Mesothelial cell of epicardium (in vitro differentiated cells): ENCODE measurements around the gene SMIM1. TPM values are rescaled to one million over a fixed set of nuclear protein-coding genes. Genes with fewer than 3 reads are reported as not detected.

Experiments
- DNase-seq, 2 experiments: peaks; one replicate each; pipeline ENCODE4 v3.0.0; 2021; ENCODE audit warnings: low spot score in 2 of 2; ENCODE audit not compliant: unreplicated experiment in 2 of 2
- H3K27ac Mint-ChIP-seq: 2 replicates; pipeline ENCODE4 v1.8.0; 2021; ENCODE audit warnings: mixed read lengths
- H3K27me3 Mint-ChIP-seq: 2 replicates; pipeline ENCODE4 v1.8.0; 2021; ENCODE audit warnings: low read depth, mixed read lengths
- H3K36me3 Mint-ChIP-seq: 2 replicates; pipeline ENCODE4 v1.8.0; 2021; ENCODE audit warnings: mixed read lengths
- H3K4me1 Mint-ChIP-seq: 2 replicates; pipeline ENCODE4 v1.8.0; 2021; ENCODE audit warnings: mixed read lengths
- H3K4me3 Mint-ChIP-seq: 2 replicates; pipeline ENCODE4 v1.8.0; 2021; ENCODE audit warnings: mild to moderate bottlenecking, moderate library complexity, mixed read lengths
- H3K9me3 Mint-ChIP-seq: 2 replicates; pipeline ENCODE4 v1.8.0; 2021; ENCODE audit warnings: mixed read lengths
- total RNA-seq: library from RNA; stranded (reverse); gene quantifications from 3 replicates; pipeline ENCODE4 v1.2.1, GENCODE V29; 2021
- TF ChIP-seq, protein P1 (sequence below): fragments of 200-600 bp; sonication (generic); IDR thresholded peaks from one replicate; pipeline ENCODE4 v1.5.0; 2021; ENCODE audit warnings: antibody characterized with exemption; ENCODE audit not compliant: unreplicated experiment

Gene SMIM1
- total RNA-seq, 1 donor from 2014 or later: 11.6 TPM

DNA sequence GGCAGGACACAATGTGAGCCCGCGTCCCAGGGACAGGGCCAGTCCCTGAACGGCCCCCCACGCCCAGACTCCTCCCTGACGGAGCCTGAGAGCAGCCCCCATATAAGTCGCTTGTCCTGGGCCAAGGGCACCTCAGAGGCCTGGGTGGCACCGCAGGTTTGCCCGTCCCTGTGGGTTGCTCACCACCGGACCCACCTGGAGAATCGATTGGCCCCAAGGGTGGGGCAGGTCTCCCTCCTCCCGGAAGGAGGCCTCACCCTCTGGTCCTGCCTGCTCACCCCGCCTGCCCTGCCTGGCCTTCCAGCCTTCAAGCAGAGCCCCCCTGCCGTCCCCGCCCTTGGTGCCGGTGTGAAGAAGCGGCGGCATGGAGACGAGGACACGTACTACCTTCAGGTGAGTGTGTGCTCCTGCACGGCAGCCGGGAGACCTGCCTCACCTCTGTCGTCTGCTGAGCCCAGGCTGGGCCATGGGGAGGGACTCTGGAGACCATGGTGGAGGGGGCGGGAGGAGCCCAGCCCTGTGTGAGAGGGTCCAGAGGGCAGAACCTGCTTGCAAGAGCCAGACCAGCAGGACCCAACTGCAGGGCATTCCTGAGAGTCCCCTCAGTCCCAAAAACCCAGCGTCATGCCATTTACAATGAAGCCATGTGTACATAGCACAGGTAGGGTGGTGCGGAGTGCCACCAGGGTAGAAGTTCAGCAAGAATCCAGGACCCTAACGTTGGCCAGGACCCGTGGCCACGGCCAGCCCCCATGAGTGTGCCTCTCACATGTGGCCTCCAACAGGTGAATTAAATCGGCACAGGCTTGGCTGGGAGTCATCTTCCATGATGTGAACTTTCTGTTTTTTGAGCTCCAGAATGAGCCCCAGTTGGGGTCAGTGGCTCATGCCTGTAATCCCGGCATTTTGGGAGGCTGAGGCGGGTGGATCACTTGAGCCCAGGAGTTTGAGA is 44.4 kb upstream of the SMIM1 start:
- Mint-ChIP-seq H3K27ac (no peak overlapping the region), H3K9me3 (no peaks in the 10 kb centered on the region), H3K36me3 (no peaks in the 10 kb centered on the region), H3K27me3 (peaks cover 32% of the 10 kb centered on the region), H3K4me3 (no peak overlapping the region), H3K4me1 (no peaks in the 10 kb centered on the region)
- TF ChIP-seq, protein P1, sequence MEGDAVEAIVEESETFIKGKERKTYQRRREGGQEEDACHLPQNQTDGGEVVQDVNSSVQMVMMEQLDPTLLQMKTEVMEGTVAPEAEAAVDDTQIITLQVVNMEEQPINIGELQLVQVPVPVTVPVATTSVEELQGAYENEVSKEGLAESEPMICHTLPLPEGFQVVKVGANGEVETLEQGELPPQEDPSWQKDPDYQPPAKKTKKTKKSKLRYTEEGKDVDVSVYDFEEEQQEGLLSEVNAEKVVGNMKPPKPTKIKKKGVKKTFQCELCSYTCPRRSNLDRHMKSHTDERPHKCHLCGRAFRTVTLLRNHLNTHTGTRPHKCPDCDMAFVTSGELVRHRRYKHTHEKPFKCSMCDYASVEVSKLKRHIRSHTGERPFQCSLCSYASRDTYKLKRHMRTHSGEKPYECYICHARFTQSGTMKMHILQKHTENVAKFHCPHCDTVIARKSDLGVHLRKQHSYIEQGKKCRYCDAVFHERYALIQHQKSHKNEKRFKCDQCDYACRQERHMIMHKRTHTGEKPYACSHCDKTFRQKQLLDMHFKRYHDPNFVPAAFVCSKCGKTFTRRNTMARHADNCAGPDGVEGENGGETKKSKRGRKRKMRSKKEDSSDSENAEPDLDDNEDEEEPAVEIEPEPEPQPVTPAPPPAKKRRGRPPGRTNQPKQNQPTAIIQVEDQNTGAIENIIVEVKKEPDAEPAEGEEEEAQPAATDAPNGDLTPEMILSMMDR: no peak
- no peak for DNase-seq

DNA sequence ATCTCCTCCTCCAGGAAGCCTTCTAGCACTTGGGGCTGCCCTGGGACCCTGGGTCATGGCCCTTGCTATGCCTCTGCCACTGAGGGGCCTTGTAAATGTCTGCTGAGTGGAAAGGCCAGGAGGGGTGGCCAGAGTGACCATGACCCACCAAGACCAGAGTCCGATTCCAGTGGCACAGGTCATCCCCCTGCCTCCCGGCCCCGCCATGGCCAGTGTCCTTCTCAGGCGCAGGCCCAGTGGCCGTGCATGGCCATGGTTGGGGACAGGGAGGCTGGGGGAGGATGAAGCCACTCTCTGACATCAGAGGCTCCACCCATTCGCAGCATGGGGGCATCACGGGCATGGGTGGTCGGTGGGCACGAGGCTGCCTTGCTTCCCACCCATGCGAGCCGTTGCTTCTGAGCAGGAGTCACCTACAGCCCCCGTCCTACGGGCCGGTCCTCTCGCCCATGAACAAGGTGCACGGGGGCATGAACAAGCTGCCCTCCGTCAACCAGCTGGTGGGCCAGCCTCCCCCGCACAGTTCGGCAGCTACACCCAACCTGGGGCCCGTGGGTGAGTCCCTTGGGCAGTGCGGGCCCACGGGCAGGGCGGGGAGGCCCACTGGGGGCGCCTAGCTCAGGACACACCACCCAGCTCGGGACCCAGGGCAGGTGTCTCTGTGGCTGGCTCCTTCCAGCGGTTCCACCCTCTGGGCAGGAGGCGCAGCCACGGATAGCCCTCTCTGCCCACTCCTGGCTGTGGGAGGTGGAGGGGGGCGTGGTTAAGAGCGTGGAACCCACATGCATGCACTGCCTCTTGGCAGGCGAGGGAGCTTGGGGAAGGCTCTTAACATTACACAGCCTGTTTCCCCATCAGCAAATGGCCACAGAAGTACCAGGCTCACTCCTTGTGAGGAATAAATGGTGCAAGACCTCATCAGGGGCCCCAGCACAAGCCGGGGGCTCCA is 42.7 kb upstream of the SMIM1 start:
- H3K4me3 Mint-ChIP-seq: no peak overlapping the region
- no peaks in the 10 kb centered on the region for H3K36me3 Mint-ChIP-seq
- no peaks in the 10 kb centered on the region for H3K4me1 Mint-ChIP-seq
- H3K27ac Mint-ChIP-seq: no peak overlapping the region
- no peaks in the 10 kb centered on the region for H3K9me3 Mint-ChIP-seq
- peaks cover 27% of the 10 kb centered on the region for H3K27me3 Mint-ChIP-seq
- DNase-seq: no peak
- TF ChIP-seq, protein P1: no peak

DNA sequence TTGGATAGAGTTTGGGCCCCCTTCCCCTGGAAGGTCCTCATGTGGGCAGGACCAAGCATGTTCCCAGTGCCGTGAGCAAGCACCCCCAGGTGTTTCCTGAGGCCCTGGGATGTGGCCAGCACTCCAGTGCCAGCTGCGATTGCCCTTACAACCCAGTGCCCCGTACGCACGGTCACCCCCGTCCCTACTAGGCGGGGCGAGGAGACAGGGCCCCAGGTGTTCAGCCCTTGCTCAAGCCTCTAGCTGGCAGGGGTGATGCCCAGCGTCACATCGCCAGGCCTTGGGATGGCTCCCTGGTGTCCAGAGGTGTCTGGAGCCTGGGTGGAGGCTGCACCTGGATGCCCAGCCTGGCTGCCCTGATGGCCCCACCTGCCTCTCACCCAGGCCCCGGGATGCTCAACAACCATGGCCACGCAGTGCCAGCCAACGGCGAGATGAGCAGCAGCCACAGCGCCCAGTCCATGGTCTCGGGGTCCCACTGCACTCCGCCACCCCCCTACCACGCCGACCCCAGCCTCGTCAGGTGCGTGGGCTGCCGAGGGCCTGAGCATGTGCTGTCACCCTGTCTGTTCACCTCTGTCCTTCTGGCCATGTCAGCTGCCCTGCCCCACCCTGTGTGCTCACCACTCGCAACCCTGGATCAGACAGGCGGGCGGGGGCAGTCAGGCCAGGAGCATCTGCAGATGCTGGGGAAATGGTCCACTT is 41.9 kb upstream of the SMIM1 start:
- Mint-ChIP-seq H3K27me3 (peaks cover 27% of the 10 kb centered on the region), H3K9me3 (no peaks in the 10 kb centered on the region), H3K27ac (no peak overlapping the region), H3K4me1 (no peaks in the 10 kb centered on the region), H3K36me3 (no peaks in the 10 kb centered on the region), H3K4me3 (no peak overlapping the region)
- DNase-seq: no peak
- TF ChIP-seq, protein P1: no peak

DNA sequence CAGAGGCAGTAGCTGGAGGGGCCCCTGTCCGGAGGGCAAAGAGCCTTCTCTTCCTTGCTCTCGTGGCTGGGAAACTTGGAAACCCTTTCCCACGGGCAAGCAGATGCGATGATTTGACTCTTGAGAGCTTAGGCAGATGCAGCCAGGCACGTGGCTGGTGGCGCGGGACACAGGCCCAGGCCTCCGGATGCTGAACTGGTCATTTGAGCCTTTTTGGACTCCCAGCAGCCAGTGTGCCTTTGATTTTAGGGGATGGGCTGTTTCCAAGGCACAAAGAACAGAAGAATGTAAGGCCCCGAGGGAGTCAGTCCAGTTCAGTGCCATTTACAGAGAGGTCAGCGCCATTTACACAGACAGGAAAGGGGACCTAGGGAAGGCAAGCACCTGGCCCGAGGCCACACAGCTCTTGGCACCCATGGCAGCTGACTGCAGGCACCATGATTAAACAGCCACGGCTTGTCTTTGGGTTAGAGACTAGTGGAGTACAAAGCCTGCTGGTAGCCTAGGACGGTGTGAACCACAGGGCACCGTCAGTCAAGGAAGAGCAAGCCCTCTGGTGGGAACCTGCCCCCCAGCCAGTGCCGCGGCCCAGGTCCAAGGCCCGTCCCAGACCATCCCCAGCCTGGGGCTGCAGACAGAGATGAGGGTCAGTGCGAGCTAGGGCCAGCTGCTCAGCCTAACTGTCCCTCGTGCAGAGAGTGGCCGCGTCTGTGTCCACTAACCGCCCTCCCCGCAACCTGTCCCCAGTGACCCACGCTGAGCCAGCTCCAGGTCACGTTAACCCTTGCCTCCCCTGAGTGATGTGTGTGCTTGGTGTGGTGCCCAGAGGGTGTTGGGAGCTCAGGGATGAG is 40.7 kb upstream of the SMIM1 start:
- no peak for DNase-seq
- no peaks in the 10 kb centered on the region for H3K9me3 Mint-ChIP-seq
- H3K27ac Mint-ChIP-seq: no peak overlapping the region
- H3K4me3 Mint-ChIP-seq: no peak overlapping the region
- H3K4me1 Mint-ChIP-seq: no peaks in the 10 kb centered on the region
- peaks cover 27% of the 10 kb centered on the region for H3K27me3 Mint-ChIP-seq
- TF ChIP-seq, protein P1: no peak
- peaks cover 5% of the 10 kb centered on the region for H3K36me3 Mint-ChIP-seq
